Activated CD8-positive, alpha-beta memory T cell treated with anti-CD3 and anti-CD28 coated beads for 48 hours (primary cell): ENCODE results near the gene ZBTB33.

Experiments used
- DNase-seq, 3 experiments: peaks; one replicate each; pipeline ENCODE4 v3.0.0-alpha.2; 2020; ENCODE audit warnings: low read depth in 2 of 3, low spot score in 2 of 3

Gene ZBTB33

GRCh38 chrX:120262859-120263708, 12.5 kb downstream of the ZBTB33 start:
- DNase-seq, result no peak

GRCh38 chrX:120264341-120264740, 13.7 kb downstream of the ZBTB33 start:
- DNase-seq, result no peak

GRCh38 chrX:120269373-120270035, 18.9 kb downstream of the ZBTB33 start:
- DNase-seq, result no peak

GRCh38 chrX:120270567-120270966, 20.0 kb downstream of the ZBTB33 start:
- DNase-seq, result no peak

GRCh38 chrX:120271218-120271617, 20.6 kb downstream of the ZBTB33 start:
- DNase-seq, result no peak

GRCh38 chrX:120274145-120274544, 23.5 kb downstream of the ZBTB33 start:
- no peak for DNase-seq

- DNase-seq, result no peak
Measured at GRCh38 chrX:120274958-120275357, 24.3 kb downstream of the ZBTB33 start.

- DNase-seq, result no peak
Measured at GRCh38 chrX:120281021-120281624, 30.5 kb downstream of the ZBTB33 start.

- DNase-seq, result no peak
Measured at GRCh38 chrX:120281761-120282160, 31.1 kb downstream of the ZBTB33 start.

GRCh38 chrX:120282697-120283096, 32.1 kb downstream of the ZBTB33 start:
- DNase-seq, result no peak

GRCh38 chrX:120286733-120287512, 36.3 kb downstream of the ZBTB33 start:
- DNase-seq, result no peak

GRCh38 chrX:120287513-120288112, 37.0 kb downstream of the ZBTB33 start:
- no peak for DNase-seq

- DNase-seq, result no peak
Measured at GRCh38 chrX:120290107-120290506, 39.5 kb downstream of the ZBTB33 start.

- DNase-seq, result no peak
Measured at GRCh38 chrX:120291211-120291610, 40.6 kb downstream of the ZBTB33 start.

GRCh38 chrX:120293015-120293414, 42.4 kb downstream of the ZBTB33 start:
- no peak for DNase-seq

- no peak for DNase-seq
Measured at GRCh38 chrX:120294651-120295050, 44.0 kb downstream of the ZBTB33 start.

GRCh38 chrX:120297923-120298322, 47.3 kb downstream of the ZBTB33 start:
- DNase-seq, result no peak

GRCh38 chrX:120299928-120300327, 49.3 kb downstream of the ZBTB33 start:
- DNase-seq, result no peak

- DNase-seq, result no peak
Measured at GRCh38 chrX:120301497-120301896, 50.9 kb downstream of the ZBTB33 start.

- no peak for DNase-seq
Measured at GRCh38 chrX:120301960-120302359, 51.3 kb downstream of the ZBTB33 start.

GRCh38 chrX:120302434-120302833, 51.8 kb downstream of the ZBTB33 start:
- DNase-seq, result no peak
